T follicular helper cell (primary cell): ENCODE data around the gene CYB5R3.
"Not testable (repeated sequence)": the region's sequence is repeated elsewhere in the genome, so short reads cannot be mapped to it uniquely, and the experiment has no call there.

Source experiments
- DNase-seq: peaks from one replicate; pipeline ENCODE4 v3.0.0-alpha.2; 2020; ENCODE audit warnings: low read depth

CYB5R3 gene

DNA sequence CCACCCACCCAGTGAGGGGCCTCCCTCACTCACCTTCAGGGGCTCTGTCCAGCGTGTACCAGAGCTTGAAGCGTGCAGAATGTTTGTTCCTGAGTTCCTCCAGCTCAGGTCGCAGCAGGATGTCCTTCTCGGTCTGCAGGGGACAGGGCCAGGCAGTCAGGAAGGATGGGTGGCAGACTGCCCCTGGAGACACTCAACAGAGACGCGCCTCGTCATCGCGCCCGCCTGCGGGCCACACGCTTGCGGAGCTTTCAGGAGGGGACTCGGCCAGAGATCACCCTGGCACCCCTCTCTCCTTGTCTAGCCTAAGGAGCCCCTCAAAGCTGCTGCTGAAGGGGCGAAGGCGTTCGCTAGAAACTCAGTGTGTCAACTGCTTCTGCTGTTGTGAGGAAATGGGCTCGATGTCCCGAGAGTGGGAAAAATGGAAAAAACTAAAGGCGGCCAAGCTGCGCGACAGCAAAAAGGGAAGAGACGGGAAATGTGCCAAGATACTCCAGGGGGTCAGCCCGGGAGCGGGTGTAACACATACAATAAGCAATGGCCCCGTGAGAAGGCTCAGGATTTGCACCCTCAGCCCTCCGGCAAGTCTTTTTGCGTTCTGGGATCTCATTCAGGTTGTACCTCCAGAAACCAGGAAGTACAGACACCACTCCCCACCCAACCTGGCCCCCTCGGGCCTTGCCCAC lies 25.3 kb downstream of the CYB5R3 start:
- DNase-seq = no peak

DNA sequence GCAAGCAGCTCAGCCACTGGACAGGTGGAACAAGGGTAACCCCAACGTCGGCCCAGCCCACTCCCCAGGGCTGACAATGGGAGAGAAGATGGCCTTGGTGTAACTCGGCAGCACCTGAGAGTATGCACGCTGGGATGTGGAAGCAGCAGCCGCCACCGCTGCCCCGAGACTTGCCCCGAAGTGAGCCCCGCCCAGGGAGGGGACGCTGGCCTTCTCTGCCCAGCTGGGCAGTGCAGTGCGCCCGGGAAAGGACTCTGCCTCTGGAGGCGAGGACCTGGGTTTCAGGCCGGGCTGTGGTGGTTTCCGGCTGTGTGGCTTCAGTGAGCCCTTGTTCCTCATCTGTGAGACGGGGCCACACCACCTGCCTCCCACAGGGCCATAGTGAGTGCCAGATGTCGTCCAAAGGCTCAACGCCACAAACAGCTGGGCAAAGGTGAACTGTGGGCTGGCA lies 25.9 kb downstream of the CYB5R3 start:
- no peak for DNase-seq

DNA sequence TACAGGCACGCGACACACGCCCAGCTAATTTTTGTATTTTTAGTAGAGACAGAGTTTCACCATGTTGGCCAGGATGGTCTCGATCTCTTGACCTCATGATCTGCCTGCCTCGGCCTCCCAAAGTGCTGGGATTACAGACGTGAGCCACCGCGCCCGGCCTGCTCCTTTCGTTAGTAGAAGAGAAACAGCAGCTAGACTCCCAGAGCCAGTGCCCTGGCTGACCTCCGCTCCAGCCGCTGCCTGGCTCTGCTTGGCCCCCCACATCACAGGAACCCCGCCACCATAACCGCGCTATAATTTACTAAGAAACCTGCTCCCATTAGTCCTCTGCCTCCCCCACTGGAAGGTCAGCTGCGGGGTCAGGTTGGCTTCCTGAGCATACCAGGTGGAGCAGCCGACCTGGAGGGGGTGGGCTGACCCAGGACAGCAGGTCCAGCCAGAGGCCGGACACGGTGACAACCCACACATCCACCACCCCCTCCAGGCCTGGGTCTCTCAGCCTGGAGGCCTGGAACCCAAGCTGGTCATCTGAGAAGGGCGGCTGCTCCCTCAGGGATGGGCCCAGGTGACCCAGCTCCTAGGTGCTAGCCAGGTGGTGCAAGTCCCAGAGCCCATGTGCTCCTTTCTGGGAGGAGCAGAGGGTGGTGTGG lies 27.0 kb downstream of the CYB5R3 start:
- no peak for DNase-seq

DNA sequence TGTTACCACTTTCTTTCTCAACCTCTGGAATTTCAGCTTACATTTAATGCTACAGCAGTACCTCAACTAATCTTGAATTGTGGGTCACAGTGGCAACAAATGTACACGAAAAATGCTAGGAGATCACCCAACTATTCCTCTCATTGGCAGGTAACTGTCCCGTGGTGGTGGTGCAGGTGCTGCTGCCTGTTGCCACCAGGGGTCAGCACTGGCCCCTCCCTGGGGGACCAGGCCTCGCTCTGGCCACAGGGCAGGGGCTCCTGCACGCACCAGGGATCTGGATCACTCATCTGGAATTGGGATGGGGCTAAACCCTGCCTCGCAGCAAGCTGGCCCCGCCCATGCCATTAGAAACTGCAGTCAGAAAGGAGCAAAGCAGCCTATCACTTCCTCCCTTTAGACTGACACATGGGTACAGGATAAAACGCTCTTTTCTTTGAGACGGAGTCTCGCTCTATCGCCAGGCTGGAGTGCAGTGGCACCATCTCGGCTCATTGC lies 27.6 kb downstream of the CYB5R3 start:
- peak; percentile 20 for DNase-seq

DNA sequence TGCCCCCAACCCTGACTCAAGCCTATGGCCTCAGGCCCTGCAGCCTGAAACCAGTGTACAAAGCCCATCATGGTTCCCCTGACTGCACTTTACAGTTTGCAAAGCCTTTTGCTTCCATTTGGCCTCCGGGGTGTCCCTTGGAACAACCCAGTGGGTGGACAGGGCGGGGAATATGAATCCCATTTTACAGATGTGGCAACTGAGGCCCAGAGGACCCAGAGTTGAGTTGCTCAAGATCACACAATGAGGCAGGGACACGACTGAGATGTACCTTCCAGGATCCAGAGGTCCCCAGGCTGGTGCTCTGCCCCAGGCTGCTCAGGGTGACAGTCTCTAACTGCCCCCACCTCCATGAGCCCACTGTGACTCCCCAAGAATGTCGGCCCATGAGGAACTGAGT lies 29.1 kb downstream of the CYB5R3 start:
- DNase-seq = no peak

DNA sequence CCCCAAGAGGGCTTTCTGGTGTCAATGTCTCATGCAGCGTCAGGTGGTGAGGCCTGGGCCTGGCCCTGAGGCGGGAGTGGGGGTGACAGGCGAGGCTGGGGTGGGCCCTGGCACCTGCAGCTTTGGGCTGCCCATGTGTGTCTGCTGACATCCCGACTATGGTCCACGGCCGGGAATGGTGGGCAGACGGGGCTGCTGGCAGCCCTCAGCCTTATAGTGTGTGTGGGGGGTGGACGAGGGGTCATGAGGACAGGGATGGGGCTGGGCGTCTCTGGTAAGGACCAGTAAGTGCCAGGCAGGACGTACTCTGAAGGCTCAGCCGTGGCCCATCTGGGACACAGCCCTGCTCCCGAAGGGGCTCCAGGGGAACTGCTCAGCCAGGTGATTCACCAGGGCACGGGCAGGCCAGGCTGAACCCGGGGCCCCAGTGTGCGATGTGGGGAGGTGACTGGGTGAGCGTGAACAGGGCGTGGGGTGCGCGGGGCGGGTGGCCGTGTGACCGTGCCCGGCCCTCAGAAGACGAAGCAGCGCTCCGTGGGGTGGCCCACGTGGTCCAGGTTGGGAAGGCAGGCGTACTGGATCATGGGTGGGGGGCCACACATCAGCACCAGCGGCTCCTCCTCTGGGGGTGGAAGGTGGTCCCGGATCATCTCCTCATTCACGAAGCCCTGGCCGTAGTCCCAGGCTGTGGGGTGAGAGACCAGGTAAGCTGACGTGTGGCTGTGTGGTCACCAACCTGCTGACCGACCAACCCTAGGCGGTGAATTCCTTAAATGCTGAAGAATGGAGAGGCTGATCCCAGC lies 29.7 kb downstream of the CYB5R3 start:
- DNase-seq = no peak

DNA sequence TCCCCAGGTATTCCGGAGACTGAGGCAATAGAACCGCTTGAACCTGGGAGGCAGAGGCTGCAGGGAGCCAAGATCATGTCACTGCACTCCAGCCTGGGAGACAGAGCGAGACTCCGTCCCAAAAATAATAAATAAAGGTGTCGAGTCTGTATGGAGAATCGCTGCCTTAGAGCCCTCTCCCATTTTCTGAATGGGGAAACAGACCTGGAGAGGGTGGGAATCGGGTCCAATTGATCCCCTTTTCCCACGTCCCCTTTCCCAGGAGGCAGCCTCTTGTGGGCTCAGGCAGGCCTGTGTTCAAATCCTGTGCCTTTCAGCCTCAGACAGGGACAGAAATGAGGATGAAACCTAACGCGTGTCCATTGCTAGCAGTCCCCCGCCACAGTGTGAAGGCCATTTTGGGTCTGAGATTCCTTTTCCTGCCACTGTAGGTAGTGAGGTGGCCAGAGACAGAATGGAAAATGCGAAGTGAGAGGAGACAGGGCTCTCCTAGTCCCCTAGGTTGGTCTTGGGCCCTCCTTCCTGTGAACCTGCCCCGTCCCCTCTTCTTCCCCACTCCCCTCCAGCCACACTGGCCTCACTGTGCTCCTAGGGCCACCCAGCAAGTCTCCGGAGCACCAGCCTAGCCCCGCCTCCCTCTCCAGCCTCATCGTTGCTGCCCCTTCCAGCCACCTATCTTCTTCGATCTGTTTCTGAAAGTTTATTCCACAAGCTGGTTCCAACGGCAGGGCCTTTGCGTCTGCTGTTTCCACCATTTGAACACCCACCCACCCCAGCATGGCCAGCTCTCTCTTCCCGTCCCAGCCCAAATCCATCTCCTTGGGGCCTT lies 31.8 kb downstream of the CYB5R3 start:
- no peak for DNase-seq

DNA sequence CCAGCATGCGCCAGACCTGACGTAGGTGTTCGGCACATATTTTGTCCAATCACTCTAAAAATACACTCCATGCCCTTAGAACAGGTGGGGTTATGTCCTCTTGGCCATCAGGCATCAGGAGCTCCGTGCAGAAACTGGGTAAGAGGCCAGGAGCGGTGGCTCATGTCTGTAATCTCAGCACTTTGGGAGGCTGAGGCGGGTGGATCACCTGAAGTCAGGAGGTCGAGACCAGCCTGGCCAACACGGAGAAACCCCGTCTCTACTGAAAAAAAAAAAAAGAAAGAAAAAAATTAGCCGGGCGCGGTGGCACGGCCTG lies 33.4 kb downstream of the CYB5R3 start:
- not testable (repeated sequence) for DNase-seq

DNA sequence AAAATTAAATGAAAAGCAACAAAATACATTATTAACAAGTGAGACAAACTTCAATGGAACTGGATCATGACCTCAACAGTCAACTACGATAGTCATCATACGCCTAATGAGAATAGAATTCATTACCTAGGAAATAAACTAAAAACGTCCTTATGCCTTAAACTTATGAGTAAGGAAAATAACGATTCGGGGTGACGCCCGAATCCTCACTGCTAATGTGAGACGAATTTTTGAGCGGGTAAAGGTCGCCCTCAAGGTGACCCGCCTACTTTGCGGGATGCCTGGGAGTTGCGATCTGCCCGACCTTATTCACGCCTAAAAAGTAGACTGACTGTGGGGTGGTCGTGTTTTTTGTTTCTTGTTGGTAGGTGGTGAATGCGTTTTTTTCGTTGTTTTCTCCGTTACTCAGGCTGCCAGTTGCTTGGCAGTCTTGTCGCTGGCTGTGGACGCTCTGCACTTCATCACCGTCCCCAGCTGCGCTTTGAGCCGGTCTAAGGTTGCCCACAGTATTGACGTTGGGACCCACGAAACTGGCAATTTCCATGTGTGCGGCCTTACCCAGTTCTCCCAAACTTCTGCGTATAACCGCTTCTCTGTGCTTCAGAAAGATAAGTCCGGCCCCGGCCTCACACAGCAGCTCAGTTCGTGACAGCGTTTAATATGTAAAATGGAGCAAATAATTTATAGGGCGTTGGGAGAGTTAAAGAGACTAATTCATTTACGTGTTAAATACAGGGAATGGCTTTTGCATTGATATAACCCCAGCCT lies 33.9 kb downstream of the CYB5R3 start:
- DNase-seq = peak; percentile 76

DNA sequence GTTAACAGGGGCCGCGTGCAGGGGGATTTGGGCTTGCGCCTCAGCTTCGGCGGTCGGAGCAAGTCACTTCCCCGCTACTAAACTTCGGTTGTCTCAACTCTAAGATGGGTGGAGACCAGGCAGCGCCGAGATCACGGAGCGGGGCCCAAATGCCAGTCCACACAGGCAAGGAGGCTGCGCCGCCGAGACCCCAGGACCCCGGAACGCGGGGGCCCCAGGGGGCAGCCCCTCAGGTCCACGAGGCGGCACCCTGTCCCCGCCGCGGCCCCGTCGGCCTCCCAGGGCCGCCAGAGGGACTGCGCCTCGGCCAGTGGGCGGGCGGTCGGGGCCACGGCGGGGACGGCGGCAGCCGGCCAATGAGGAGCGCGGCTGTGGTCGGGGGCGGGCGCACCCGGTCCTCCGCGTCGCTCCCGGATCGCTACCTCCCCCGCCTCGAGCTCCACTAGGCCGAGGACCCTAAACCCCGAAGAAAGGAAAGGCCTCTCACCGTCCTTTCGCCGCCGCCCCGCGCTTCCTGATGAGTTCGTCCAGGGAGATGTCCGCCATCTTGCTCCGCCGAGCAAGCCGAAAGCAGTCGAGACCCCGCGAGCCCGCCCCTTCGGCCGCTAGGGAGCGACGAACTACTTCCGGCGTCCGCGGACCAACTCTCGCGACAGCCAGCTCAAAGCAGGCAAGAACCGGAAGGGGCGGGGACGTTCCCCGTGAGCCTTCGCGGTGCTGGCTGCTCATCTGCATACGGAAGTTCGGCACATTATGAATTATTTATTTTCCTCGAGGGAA lies 34.7 kb downstream of the CYB5R3 start, which contains the start of gene POLDIP3:
TSS of gene POLDIP3 (minus strand) at position 572 of the 780 bp plus-strand sequence. CDS start at position 546, 26 bp downstream.
- peak; percentile 98 for DNase-seq

DNA sequence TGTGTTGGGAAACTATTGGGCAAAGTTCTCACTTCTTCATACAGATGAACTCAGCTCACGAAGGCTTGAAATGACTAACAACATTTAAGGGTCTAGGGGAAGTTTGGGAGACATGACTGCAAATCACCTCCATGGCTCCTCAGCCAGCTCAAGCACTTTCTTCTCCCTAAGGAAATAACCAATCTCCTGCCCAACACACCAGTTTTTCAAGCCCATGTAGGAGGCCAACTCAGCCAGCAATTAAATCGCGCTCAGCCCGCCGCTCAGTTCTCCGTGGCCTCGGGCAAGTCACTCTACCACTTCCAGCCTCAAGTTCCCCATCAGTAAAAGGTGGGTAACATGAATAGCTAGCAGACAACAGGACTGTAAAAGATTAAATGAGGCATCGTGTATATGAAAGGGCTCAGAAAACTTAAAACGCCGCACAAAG lies 35.3 kb downstream of the CYB5R3 start:
- no peak for DNase-seq

DNA sequence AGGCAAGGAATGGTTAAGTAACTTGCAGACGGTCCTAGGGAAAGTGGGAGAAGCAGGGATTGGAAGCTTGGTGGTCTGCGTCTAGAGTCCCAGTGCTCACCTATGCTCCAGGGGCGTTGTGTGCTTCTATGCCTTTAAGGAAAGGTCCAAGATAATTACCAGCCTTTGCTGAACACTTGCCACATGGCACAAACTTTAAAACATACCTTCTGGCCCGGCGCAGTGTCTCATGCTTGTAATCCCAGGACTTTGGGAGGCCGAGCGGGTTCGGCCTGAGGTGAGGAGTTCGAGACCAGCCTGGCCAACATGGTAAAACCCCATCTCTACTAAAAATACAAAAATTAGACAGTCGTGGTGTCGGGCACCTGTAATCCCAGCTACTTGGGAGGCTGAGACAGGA lies 36.9 kb downstream of the CYB5R3 start:
- DNase-seq = no peak

DNA sequence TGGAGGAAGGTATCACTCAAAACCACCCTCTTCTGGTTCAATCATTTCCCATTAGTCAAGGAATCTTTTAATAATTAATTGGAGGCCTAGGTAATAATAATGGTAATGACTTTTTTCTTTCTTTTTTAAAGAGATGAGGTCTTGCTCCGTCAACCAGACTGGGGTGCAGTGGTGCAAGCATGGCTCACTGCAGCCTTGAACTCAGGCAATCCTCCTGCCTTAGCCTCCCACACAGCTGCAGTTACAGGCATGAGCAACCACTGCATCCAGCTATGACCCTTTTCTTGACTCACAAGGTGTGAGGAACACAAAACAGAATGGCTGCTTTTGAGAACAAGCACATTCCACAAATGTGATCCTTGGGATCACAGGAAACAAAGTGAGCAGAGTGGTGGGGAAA lies 38.1 kb downstream of the CYB5R3 start:
- DNase-seq = no peak

DNA sequence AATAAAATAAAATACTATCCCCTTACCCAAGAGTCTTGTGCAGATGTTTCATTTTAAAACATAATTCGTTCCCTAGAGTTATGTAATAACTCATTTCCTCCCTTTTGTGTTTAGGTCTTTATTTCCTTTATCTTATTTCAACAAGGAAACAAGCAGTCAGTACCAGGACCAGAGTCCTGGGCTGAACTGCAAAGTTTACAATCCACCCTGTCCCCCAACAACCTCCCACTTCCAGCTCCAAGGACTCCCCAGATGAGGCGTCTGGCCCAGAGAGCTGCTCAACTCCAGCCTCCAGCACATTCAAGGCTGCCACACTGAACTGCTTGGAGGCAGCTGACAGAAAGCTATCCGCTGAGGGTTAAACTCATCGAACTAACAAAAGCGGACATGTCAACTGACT lies 39.0 kb downstream of the CYB5R3 start:
- DNase-seq = no peak

DNA sequence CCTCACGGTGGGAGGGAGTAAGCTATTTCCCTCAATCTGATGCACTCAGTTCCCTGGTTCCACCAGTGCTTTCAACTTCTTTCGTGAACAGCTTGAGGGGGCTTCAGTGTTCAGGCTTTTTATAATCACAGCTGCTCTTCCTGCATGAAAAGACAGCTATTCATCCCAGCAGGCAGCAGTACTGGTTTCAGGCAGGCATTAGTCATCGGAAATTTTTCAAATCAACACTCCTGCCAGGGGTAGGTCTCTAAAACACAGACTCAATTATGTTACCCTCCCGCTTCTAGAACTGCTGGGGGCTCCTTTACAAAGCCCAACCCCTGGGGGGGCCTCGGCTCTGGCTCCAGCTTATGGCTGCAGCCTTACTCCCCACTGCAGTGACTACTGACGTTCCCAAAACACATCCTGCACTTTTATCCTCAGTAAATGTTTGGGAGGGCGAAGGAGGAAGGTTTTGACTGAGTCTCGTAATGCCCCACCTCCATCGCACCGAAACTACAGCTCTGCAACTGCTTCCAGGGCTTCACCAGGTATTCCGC lies 40.3 kb downstream of the CYB5R3 start:
- DNase-seq = no peak

DNA sequence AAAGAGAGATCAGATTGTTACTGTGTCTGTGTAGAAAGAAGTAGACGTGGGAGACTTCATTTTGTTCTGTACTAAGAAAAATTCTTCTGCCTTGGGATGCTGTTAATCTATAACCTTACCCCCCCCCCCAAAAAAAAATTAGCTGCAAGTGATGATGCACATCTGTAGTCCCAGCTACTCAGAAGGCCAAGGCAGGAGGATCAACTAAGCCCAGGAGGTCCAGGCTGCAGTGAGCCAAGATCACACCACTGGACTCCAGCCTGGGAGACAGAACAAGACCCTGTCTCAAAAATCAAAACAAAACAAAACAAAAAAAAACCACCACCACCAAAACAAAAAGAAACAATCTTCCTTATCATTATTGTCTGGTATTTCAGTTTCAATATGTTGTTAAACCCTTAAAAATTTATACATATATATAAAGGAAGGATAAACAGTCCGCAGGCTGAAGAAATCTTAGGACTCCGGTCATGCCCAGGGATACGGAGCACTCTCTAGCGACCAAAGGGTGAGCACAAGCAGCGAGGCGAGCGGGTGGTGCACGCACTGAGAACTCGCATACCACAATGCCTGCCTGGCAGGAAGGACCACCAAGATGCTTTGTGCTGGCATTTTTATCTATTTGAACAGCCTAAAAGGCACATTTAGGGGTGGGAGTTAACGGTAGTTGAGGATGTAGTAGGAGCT lies 40.9 kb downstream of the CYB5R3 start:
- no peak for DNase-seq

DNA sequence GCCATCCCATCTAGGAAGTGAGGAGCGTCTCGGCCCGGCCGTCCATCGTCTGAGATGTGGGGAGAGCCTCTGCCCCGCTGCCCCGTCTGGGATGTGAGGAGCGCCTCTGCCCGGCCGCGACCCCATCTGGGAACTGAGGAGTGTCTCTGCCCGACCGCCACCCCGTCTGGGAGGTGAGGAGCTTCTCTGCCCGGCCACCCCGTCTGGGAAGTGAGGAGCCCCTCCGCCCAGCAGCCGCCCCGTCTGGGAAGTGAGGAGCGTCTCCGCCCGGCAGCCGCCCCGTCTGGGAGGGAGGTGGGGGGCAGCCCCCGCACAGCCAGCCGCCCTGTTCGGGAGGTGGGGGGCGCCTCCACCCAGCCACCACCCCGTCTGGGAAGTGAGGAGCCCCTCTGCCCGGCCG lies 41.6 kb downstream of the CYB5R3 start:
- not testable (repeated sequence) for DNase-seq

DNA sequence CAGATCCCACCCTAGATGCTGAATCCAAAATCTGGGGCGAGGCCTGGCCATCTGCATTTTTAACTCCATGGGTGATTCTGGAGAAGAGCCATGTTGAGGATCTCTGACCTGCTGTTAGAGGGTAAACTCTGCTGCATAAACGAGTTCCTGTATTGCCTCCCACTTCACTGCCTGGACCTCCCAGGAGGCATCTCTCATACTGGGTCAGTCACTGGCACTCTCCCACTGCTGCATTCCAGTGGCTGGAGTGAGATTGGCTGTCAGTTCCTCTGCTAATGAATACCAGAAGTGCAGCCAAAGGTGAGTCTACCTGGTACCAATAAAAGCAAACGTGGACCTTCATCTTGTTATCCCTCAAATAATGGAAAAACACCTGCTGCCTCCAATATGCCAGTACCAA lies 44.8 kb downstream of the CYB5R3 start:
- no peak for DNase-seq

DNA sequence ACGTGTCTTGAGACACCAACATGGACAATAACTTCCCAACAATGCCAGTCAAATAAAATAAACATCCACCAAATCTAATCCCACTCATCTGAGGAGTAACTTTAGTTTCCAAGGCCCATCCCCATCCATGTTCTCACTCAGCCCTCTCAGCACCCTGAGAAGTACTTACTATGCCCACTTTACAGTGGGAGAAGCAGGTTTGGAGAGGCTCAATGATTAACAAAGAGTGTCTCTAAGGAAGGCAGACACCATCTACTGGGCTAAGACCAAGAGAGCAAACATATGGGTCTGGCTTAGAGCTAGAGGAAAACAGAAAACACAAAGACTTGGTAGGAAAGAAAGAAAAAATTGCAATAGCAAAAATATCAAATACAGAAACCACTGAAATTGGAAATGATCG lies 45.8 kb downstream of the CYB5R3 start:
- DNase-seq = no peak
